Cerebellar cortex (tissue), 1 donor: ENCODE measurements around the gene TDRD6.
"Not testable (repeated sequence)": the region's sequence is repeated elsewhere in the genome, so short reads cannot be mapped to it uniquely, and the experiment has no call there.

Experiments
- DNase-seq: peaks from one replicate; pipeline ENCODE4 v3.0.0-alpha.2; 2015; ENCODE audit warnings: low spot score

The TDRD6 gene, protein sequence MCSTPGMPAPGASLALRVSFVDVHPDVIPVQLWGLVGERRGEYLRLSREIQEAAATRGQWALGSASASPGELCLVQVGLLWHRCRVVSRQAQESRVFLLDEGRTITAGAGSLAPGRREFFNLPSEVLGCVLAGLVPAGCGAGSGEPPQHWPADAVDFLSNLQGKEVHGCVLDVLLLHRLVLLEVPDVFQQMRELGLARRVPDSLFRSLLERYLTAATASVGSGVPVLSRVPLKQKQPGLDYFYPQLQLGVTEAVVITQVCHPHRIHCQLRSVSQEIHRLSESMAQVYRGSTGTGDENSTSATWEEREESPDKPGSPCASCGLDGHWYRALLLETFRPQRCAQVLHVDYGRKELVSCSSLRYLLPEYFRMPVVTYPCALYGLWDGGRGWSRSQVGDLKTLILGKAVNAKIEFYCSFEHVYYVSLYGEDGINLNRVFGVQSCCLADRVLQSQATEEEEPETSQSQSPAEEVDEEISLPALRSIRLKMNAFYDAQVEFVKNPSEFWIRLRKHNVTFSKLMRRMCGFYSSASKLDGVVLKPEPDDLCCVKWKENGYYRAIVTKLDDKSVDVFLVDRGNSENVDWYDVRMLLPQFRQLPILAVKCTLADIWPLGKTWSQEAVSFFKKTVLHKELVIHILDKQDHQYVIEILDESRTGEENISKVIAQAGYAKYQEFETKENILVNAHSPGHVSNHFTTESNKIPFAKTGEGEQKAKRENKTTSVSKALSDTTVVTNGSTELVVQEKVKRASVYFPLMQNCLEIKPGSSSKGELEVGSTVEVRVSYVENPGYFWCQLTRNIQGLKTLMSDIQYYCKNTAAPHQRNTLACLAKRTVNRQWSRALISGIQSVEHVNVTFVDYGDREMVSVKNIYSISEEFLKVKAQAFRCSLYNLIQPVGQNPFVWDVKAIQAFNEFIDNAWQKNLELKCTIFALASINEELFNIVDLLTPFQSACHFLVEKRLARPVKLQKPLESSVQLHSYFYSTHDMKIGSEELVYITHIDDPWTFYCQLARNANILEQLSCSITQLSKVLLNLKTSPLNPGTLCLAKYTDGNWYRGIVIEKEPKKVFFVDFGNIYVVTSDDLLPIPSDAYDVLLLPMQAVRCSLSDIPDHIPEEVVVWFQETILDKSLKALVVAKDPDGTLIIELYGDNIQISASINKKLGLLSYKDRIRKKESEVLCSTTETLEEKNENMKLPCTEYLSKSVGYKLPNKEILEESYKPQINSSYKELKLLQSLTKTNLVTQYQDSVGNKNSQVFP (N-terminal part only)

DNA sequence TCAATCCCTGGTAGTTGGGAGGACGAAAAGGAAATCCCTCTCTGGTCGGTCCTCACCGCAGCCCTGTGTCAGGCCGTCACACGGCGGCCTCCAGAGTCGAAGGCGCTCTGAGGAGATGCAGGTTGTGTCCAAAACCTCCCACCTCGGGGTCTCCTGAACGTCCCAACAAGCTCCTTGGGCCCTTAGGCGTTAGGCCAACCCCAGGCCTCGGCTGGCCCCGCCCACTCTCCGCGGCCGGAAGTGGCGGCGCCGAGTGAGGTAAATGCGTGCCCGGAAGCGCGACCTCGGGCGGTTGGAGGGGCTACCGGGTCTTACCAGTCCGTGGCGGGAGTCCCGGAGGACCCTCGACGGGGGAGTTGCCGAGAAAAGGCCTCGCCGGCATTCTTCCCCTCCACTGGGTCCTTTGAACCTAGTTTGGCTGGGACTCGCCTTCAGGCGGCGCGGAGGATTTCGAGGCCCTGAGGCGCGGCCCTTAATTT is at the start of gene TDRD6:
TDRD6 (plus strand) TSS at position 267 of the 479 bp plus-strand sequence. CDS start 244 bp downstream, outside the sequence.
- no peak for DNase-seq

GRCh38 chr6:46637933-46638332 is 49.8 kb upstream of the TDRD6 start:
- DNase-seq: no peak

DNA sequence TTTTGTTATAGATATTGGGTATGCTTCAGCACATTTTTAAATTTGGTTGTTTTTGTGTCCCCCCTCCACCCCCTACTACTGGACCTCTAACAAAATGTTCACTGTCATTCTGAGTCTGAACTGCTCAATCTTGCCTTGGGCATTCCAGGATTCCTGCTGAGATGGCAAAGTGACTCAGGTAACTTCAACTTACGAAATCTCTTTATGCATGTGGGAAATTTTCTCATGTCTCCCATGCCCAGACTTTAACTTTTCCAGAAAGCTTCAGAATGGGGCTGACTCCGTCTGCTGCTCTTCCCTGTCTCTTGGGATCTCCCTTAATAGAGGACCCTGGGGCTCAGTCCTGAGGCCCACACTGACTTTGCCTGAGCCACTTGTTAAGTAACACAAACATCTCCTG is 49.0 kb upstream of the TDRD6 start:
- no peak for DNase-seq

DNA sequence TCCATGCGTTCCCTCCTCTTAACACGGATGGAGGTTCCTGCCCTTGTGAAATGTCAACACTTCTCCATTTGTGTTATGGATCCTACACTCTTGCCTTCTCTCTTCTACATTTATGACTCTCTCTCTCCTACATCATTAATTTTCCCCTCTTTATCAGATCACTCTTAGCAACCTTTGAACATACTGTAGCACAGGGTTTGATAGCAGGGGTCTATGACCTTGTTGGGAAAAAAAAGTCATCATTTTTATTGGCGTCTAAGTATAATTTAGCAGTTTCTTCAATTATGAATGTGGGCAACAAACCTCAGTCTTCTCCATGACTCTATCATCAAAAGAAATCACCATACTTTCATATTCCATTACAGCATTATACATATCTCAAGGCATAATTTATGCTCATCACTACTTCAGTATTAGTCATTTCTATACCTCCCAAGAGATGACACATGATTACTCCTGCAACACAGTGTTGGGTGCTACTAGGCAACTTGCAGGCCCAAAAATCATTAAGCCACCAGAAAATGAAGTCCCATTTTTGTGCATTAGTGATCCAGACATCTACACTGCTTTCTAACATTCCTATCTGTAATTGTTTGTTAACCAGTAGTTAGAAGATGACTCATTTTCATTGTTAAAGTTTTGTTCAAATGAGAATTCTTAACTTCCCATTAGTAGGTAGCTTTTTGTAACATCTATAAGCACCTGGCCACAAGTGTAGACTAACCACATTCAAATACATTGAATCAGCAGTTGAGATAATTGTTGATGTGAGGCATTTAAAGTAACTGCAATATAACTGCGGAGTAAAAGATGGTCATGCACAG is 44.5 kb upstream of the TDRD6 start:
- DNase-seq: no peak

DNA sequence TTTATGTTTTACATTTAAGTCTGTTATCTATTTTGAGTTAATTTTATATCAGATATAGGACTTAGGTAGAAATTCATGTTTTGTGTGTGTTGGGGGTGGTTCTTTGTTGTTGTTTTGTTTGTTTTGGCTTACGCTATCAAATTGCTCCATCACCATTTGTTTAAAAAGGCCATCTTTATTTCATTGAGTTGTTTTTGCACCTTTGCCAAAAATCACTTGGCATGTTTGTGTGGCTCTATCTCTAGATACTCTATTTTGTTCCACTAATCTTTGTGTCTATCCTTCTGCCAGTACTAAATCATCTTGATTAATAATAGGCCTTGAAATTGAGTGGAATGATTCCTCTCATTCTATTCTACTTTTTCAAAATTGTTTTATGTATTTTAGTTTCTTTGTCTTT is 42.4 kb upstream of the TDRD6 start:
- no peak for DNase-seq

- DNase-seq: not testable (repeated sequence)
Measured at GRCh38 chr6:46648108-46648507, 39.6 kb upstream of the TDRD6 start.

- no peak for DNase-seq
Measured at GRCh38 chr6:46648869-46649492, 38.7 kb upstream of the TDRD6 start.

DNA sequence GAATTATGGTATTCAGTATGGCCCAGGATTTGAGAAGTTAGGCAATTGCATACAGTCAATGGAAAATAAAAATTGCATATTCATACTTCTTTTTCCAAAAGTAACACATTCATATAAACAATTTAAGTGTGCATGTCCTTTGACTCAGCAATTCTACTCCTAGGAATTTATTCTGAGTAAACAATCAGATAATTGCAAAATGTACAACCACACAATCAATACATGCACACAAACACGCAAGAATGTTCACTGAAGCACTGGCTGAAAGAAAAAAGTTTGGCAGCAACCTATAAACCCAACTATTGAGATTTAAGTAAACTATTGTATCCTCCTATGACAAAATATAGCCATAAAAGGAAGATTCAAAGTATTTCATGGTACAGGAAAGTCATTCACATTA is 36.7 kb upstream of the TDRD6 start:
- DNase-seq: peak; percentile 22

GRCh38 chr6:46651816-46652215 is 35.9 kb upstream of the TDRD6 start:
- peak; percentile 63 for DNase-seq

DNA sequence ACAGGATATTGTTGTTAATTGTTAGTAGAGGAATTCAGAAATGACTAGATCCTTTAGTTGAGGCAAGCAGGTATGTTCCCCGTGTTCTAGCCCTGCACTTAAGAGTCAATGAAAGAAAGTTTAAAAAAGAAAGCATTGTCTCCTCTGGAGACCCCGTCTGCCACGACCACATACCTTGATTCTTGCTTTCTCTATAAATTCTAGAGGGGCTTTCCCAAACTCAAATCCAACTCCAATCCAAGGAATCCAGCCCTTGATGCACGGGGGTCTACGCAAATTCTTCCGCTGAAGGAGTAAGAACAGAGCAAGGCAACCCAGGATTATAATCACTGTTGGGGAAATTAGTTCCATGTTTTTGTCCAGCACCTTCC is 35.5 kb upstream of the TDRD6 start:
- DNase-seq: no peak

DNA sequence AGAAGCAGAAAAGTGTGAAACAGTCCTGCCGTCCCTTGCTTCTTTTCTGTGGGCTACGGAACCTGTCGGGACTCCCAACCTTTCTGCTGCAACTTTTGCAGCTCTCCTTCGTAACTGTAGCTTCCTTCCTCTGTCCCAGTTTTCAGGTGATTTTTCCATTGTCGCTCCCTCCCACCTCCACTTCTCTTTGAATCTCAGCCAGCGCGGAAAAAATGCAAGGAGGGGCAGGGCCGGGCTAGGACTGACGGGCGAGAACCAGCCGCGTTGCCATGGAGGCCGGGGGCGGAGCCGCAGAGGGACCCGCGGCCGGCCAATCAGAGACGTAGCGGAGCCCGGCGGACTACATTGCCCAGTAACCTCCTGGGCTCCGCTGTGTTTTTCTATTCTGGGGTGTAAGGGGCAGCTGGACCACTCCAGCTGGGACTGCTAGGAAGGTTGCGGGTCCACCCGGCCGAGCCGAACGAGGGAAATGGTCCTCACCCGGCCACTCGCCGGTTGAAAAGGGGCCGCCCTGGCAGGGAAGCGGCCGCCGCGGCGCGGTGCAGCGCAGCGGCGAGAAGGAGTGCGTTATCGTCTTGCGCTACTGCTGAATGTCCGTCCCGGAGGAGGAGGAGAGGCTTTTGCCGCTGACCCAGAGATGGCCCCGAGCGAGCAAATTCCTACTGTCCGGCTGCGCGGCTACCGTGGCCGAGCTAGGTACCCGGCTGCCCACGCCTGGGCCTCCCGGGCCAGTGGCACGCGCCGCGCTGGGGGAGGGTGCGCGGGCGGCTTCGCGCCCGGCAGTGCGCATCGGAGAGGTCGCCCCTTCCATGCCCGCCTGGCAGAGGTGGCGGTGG is 34.9 kb upstream of the TDRD6 start, which contains the start of the genes CYP39A1 and SLC25A27:
CYP39A1 (minus strand) TSS at position 216 of the 836 bp plus-strand sequence. CDS start 236 bp downstream, outside the sequence.
SLC25A27 (plus strand) TSS at position 373 of the 836 bp plus-strand sequence; CDS start at position 591, 218 bp downstream.
- DNase-seq: peak; percentile 98

DNA sequence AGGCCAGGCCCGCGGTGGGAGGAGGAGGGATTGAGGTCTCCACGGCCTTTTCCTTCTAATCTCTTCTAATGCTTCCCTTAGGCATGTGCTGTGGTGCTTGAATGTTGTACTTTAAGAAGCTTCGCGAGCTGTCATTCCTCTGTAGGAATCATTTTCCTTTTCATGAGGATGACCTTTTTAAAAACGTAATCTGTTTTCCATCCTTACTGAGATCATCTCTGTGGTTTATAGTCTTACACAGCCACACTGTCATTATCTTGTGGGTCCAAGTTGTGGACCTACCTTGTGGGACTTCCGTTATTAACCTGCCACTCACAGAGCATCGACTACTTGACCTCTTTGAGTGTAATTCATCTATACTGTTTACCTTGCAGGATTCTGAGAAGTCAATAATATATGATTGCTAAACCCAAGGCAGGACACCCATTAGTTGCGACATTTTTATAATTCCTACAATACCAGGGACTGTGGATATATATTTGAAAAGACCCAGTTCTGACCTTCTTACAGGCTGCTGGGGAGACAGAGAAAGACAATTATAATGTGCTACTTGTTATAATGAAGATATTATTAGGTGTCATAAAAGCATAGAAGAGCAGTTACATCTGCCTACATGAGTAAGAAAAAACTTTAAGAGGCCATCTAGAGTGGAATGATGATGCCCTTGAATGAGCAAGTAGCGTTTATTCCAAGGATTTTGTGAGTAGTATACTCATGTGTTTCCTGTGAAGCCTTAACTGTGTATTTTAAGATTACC is 34.1 kb upstream of the TDRD6 start:
- DNase-seq: peak; percentile 42

DNA sequence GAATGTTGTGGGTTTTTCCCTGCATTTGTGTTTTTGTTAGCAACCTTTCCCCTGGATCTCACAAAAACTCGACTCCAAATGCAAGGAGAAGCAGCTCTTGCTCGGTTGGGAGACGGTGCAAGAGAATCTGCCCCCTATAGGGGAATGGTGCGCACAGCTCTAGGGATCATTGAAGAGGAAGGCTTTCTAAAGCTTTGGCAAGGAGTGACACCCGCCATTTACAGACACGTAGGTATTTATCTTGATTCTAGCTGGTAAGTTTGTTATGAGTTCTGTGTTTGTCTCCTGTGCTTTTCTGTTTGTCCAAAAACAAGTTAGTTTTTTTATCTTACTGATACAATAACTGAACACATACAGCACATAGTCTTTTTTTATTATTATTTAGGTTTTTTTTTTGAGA is 31.9 kb upstream of the TDRD6 start:
- peak; percentile 59 for DNase-seq

GRCh38 chr6:46657642-46658041 is 30.0 kb upstream of the TDRD6 start:
- no peak for DNase-seq

DNA sequence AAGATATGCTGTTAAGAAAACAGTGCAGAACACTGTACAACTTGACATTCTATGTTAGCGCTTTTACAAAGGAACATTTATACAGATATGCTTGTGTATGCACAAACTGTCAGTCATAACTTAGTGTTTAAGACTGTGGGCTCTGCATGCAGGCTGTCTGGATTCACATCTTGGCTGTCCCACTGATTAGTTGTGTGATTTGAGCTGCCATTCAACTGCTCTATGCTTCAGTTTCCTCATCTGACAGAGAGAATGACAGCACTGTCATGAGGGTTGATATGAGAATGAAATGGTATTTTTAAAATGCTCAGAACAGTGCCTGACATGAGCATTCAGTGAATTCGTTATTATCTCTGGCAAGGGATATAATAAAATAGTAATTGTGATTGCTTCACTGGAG is 26.2 kb upstream of the TDRD6 start:
- no peak for DNase-seq

DNA sequence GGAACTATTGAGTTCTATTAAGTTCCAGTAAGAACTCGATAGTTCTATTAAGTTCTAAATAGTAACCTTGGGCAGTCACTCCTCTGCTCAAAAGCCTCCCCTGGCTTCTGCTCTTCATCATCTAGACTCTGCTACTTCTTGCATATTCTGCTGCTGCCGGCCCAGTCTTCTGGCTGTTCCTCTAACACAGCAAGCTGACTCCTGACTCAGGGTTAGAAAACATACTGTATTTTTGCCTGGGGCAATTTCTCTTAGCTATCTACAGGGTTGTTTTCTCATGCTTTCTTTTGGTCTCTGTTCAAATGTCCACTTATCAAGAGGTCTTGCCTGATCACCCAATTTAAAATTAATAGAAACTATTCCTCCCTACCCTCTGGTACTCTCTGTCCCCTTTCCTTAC is 20.3 kb upstream of the TDRD6 start:
- no peak for DNase-seq

DNA sequence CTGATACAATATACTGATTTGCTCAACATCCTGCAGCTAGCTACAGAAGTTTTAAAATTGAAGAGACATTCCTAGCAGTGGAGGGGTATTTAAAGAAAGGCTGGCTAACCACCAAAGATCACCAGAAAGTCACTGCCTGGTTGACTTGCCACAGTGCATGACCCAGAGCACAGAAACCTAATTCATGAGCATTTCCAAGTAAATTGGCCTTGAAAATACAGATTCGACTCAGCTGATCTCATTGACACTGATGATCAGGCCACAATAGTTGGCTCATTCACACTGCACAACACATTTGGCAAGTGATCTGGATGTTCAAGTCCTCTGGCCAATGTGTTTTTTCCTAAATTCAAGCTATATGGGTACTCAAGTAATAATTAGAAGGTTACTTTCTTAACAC is 13.3 kb upstream of the TDRD6 start:
- DNase-seq: no peak

DNA sequence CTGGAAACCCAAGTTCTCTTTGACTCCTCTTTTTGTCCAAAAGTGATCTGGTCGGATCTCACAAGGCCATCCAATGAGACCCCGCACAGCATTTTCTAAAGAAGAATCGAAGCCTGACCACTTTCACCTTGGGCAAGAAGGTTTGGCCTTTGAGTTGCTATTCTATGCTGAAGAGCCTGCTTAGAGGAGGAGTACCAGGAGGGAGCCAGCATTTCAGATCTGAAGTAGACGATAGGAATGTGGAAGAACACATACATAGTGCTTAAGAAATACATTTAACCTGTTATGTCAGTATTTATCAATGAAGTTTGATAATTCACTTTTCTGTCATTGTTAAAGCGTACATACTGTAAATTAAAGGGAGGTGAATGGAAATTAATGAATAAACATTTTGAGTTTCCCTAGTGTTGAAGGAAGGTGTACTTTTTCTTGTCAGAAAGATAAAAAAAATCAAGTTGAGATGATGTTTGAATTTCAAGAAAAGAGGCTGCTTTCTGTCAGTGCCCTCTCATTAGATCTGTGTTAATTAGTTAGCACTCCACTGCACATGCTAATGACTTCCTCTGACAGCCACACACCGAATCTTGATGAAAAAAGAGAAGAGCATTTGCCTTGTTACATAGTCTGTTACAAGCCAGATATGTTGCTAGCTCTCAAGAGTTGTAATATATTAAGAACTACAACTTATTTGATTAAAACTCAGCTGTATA is 10.9 kb upstream of the TDRD6 start:
- DNase-seq: peak; percentile 25
